ENCODE results near the gene TSPAN14. TPM values are rescaled to one million over a fixed set of nuclear protein-coding genes. Genes with fewer than 3 reads are reported as not detected.

TSPAN14 gene
- total and polyA plus RNA-seq, 2 of the 8 experiments (the other 6 are each of a cell fraction or from before 2014, with no cell fraction given), result 47.4 to 57.8 TPM

GRCh38 chr10:80537736-80538480 lies 83.8 kb downstream of the TSPAN14 start, which contains the start of gene SH2D4B:
Gene SH2D4B, plus strand, starts transcription at chr10:80537902. Its CDS starts 430 bp downstream, at chr10:80538332.
- Histone ChIP-seq H3K18ac (ENCODE audit: extremely low read depth, low read length) (no peak within 1 kb of the TSS), H3K9me3 (ENCODE audit: insufficient read depth in 2 of 2, low read depth in 1 of 2, low read length in 1 of 2) (peaks cover 0 to 11% of the 10 kb centered on the region in 2 experiments; a peak in 2 of 4 replicates), H2BK12ac (ENCODE audit: low read depth, low read length) (no peak within 1 kb of the TSS), H2AFZ (ENCODE audit: low read length) (no peak within 1 kb of the TSS), H3K79me1 (ENCODE audit: low read depth, low read length) (no peaks in the 10 kb centered on the region), H3K9ac (replicated peaks in 1 of 4; ENCODE audit: extremely low read depth in 1 of 4, low read depth in 3 of 4, low read length in 3 of 4) (no peak within 1 kb of the TSS), H2BK20ac (ENCODE audit: low read length) (no peak within 1 kb of the TSS), H3K23me2 (ENCODE audit: low read depth, low read length) (no peaks in the 10 kb centered on the region), H4K20me1 (replicated peaks in 1 of 2; ENCODE audit: control insufficient read depth in 1 of 2, insufficient read depth in 2 of 2, low read length in 2 of 2) (no peaks in the 10 kb centered on the region), H3K4me3 (ENCODE audit: extremely low read depth in 1 of 4, insufficient read depth in 2 of 4, low read depth in 3 of 4, low read length in 4 of 4) (no peak within 1 kb of the TSS), H3K27me3 (replicated peaks in 1 of 4; ENCODE audit: control insufficient read depth in 3 of 4, extremely low read depth in 1 of 4, insufficient read depth in 3 of 4, low read length in 3 of 4) (peaks cover 0 to 1% (median 0%) of the 10 kb centered on the region in 4 experiments; a peak in 2 of 7 replicates), H4K91ac (replicated peaks; ENCODE audit: insufficient read length, low read length) (no peak within 1 kb of the TSS), H3K79me2 (ENCODE audit: control insufficient read depth in 1 of 2, insufficient read depth in 2 of 2, low read length in 2 of 2) (no peaks in the 10 kb centered on the region), H3K4me2 (ENCODE audit: insufficient read depth in 1 of 2, low read depth in 2 of 2, low read length in 2 of 2) (no peak within 1 kb of the TSS), H2BK5ac (ENCODE audit: low read depth, low read length) (no peak within 1 kb of the TSS), H2BK15ac (ENCODE audit: low read length) (no peak within 1 kb of the TSS), H3K36me3 (ENCODE audit: control insufficient read depth in 2 of 4, insufficient read depth in 4 of 4, low read length in 3 of 4) (no peaks in the 10 kb centered on the region), H3K14ac (ENCODE audit: insufficient read length) (no peak within 1 kb of the TSS), H2AK5ac (ENCODE audit: low read depth, low read length) (no peak within 1 kb of the TSS), H4K8ac (ENCODE audit: extremely low read depth, insufficient read depth, low read length) (no peak within 1 kb of the TSS; the same call in 1 of the 2 replicates), H2BK120ac (replicated peaks; ENCODE audit: low read depth, low read length) (no peak within 1 kb of the TSS), H3K4me1 (replicated peaks in 1 of 4; ENCODE audit: control insufficient read depth in 3 of 4, insufficient read depth in 4 of 4, low read length in 3 of 4) (no peaks in the 10 kb centered on the region), H3K4ac (replicated peaks; ENCODE audit: insufficient read length, low read depth, low read length) (no peak within 1 kb of the TSS), H3K56ac (replicated peaks; ENCODE audit: insufficient read length, low read depth, low read length) (no peak within 1 kb of the TSS), H3K27ac (ENCODE audit: low read depth, low read length) (no peak within 1 kb of the TSS), H3K23ac (ENCODE audit: insufficient read length) (no peak within 1 kb of the TSS), H4K5ac (ENCODE audit: insufficient read length, low read depth, low read length) (no peak within 1 kb of the TSS)
- ChIA-PET POLR2A (ENCODE audit: partially characterized antibody) (no interaction called here), CTCF (ENCODE audit: partially characterized antibody) (interaction anchor here (1.5 to 2.8 kb wide), 4 partner anchors 16 to 94 kb away, joined by 3 to 18 read pairs (median 7); no protein-coding TSS in a partner anchor)
- no peak for FAIRE-seq
- 98% methylated on average over 14 of the region's 19 CpGs; no CpG with 5 or more reads in 1 of the 2 experiments for WGBS, 2 experiments (ENCODE audit: extremely low coverage in 1 of 2, insufficient coverage in 1 of 2, insufficient read length in 1 of 2, insufficient replicate concordance in 2 of 2, low coverage in 1 of 2, low lambda C conversion rate in 2 of 2, missing lambda C conversion rate in 1 of 2)
- peak in 1 of 2 experiments; percentile 41 for DNase-seq (ENCODE audit: low read depth in 1 of 2, low spot score in 2 of 2)
- TF ChIP-seq CTBP2 (IDR thresholded peaks at IDR 0.05; ENCODE audit: borderline replicate concordance, insufficient read depth, insufficient read length, low read length), result no peak
- no peak for TF ChIP-seq KDM5A (IDR thresholded peaks at IDR 0.05; ENCODE audit: low read length)
